ENCODE results near the gene BCLAF3. TPM values are rescaled to one million over a fixed set of nuclear protein-coding genes. Genes with fewer than 3 reads are reported as not detected.

Gene BCLAF3
- total RNA-seq, 1 experiment from 2014 or later = 6.0 TPM

DNA sequence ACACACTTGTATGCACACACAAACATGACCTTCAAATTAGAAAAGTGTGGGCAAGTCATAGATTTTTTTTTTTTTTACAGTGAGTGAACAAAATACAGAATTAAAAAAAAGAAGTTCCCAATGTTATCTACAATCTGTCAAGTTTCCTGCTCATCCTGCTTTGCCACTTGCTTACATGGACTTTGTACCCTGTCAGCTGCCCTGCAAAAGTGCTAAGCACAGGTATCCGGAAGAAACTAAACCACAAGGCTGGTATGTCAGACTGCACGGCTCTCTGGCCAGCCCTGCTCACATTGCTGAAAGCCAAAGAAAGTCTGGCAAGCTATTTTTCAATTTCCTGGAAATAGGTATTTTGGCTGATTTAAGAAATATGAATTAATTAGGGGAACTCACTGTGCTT, 38.9 kb upstream of the BCLAF3 start:
- TF ChIP-seq POLR2AphosphoS5 (IDR thresholded peaks at IDR 0.05; ENCODE audit: low read depth, low read length) (no peak), TCF7L2 (IDR thresholded peaks at IDR 0.05; ENCODE audit: low read depth, low read length) (no peak), SIN3A (IDR thresholded peaks at IDR 0.05; ENCODE audit: borderline replicate concordance, insufficient read depth, low read depth, low read length) (no peak), REST (IDR thresholded peaks at IDR 0.05; ENCODE audit: insufficient read depth in 1 of 2, low read depth in 2 of 2, low read length in 1 of 2) (no peak), CTCF (IDR thresholded peaks at IDR 0.05) (no peak)
- CTCF ChIA-PET = no interaction called here
- Histone ChIP-seq H3K4me1 (ENCODE audit: control insufficient read depth, insufficient read depth, low read length) (no peaks in the 10 kb centered on the region), H3K27me3 (ENCODE audit: control insufficient read depth, insufficient read depth, low read length) (no peaks in the 10 kb centered on the region), H3K27ac (ENCODE audit: low read length) (no peak overlapping the region), H3K9me3 (ENCODE audit: control insufficient read depth, insufficient read depth, low read depth, low read length) (no peaks in the 10 kb centered on the region), H3K36me3 (ENCODE audit: control insufficient read depth, insufficient read depth, low read length) (no peaks in the 10 kb centered on the region), H3K4me3 (ENCODE audit: low read depth in 2 of 2, low read length in 2 of 2) (no peak overlapping the region)
- ATAC-seq (no peak), DNase-seq (ENCODE audit: low read depth, low spot score) (no peak)
- in situ Hi-C loops (cut with HindIII; ENCODE audit: low pct_unique_long_range_greater_than_20kb, low sequenced_read_pairs) (no loop called here), intact Hi-C loops (cut with micrococcal nuclease; ENCODE audit: unreplicated experiment) (no loop called here)
- no TSS peak for BruUV-seq (replicated peaks)
- POLR2A ChIA-PET = no interaction called here

- ATAC-seq (no peak), DNase-seq (ENCODE audit: low read depth, low spot score) (no peak)
- ChIA-PET POLR2A (no interaction called here), CTCF (no interaction called here)
- TF ChIP-seq TCF7L2 (IDR thresholded peaks at IDR 0.05; ENCODE audit: low read depth, low read length) (no peak), POLR2AphosphoS5 (IDR thresholded peaks at IDR 0.05; ENCODE audit: low read depth, low read length) (no peak)
- no peaks in the 10 kb centered on the region for H3K36me3 ChIP-seq (ENCODE audit: control insufficient read depth, insufficient read depth, low read length)
- BruUV-seq (replicated peaks) = no TSS peak
- no peak overlapping the region for H3K4me3 ChIP-seq (ENCODE audit: low read depth in 2 of 2, low read length in 2 of 2)
- intact Hi-C loops (cut with micrococcal nuclease; ENCODE audit: unreplicated experiment) (no loop called here), in situ Hi-C loops (cut with HindIII; ENCODE audit: low pct_unique_long_range_greater_than_20kb, low sequenced_read_pairs) (no loop called here)
- H3K27ac ChIP-seq (ENCODE audit: low read length) = no peak overlapping the region
- H3K27me3 ChIP-seq (ENCODE audit: control insufficient read depth, insufficient read depth, low read length) = no peaks in the 10 kb centered on the region
- no peaks in the 10 kb centered on the region for H3K4me1 ChIP-seq (ENCODE audit: control insufficient read depth, insufficient read depth, low read length)
- no peaks in the 10 kb centered on the region for H3K9me3 ChIP-seq (ENCODE audit: control insufficient read depth, insufficient read depth, low read depth, low read length)
Observed at GRCh38 chrX:20028588-20028987, 37.7 kb upstream of the BCLAF3 start.

GRCh38 chrX:20026278-20026677, 35.4 kb upstream of the BCLAF3 start:
- no peaks in the 10 kb centered on the region for H3K27me3 ChIP-seq (ENCODE audit: control insufficient read depth, insufficient read depth, low read length)
- ATAC-seq = no peak

More at GRCh38 chrX:20026278-20026677, 35.4 kb upstream of the BCLAF3 start:
- BruUV-seq (replicated peaks) = no TSS peak
- Histone ChIP-seq H3K4me1 (ENCODE audit: control insufficient read depth, insufficient read depth, low read length) (no peaks in the 10 kb centered on the region), H3K36me3 (ENCODE audit: control insufficient read depth, insufficient read depth, low read length) (no peaks in the 10 kb centered on the region), H3K9me3 (ENCODE audit: control insufficient read depth, insufficient read depth, low read depth, low read length) (no peaks in the 10 kb centered on the region), H3K27ac (ENCODE audit: low read length) (no peak overlapping the region), H3K4me3 (ENCODE audit: low read depth in 2 of 2, low read length in 2 of 2) (no peak overlapping the region)
- no peak for TF ChIP-seq SIN3A (IDR thresholded peaks at IDR 0.05; ENCODE audit: borderline replicate concordance, insufficient read depth, low read depth, low read length)
- no peak for TF ChIP-seq POLR2AphosphoS5 (IDR thresholded peaks at IDR 0.05; ENCODE audit: low read depth, low read length)
- TF ChIP-seq CTCF (IDR thresholded peaks at IDR 0.05) = no peak
- TF ChIP-seq REST (IDR thresholded peaks at IDR 0.05; ENCODE audit: insufficient read depth in 1 of 2, low read depth in 2 of 2, low read length in 1 of 2) = no peak
- TF ChIP-seq TCF7L2 (IDR thresholded peaks at IDR 0.05; ENCODE audit: low read depth, low read length) = no peak
- DNase-seq (ENCODE audit: low read depth, low spot score) = peak; percentile 2
- in situ Hi-C loops (cut with HindIII; ENCODE audit: low pct_unique_long_range_greater_than_20kb, low sequenced_read_pairs) (no loop called here), intact Hi-C loops (cut with micrococcal nuclease; ENCODE audit: unreplicated experiment) (no loop called here)
- ChIA-PET POLR2A (no interaction called here), CTCF (no interaction called here)
